Measurements from ENCODE around the gene STING1.
"Not testable (repeated sequence)": the region's sequence is repeated elsewhere in the genome, so short reads cannot be mapped to it uniquely, and the experiment has no call there.

DNA sequence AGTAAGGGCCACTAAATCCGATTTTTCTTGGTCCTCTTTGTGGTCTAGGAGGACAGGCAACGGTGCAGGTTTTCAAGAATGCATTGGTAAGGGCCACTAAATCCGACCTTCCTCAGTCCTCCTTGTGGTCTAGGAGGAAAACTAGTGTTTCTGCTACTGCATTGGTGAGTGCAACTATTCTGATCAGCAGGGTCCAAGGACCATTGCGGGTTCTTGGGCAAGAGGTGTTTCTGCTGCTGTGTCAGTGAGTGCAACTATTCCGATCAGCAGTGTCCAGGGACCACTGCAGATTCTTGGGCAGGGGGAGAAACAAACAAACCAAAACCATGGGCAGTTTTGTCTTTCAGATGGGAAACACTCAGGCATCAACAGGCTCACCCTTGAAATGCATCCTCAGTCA lies 22.2 kb upstream of the STING1 start:
- TF ChIP-seq, protein P1, sequence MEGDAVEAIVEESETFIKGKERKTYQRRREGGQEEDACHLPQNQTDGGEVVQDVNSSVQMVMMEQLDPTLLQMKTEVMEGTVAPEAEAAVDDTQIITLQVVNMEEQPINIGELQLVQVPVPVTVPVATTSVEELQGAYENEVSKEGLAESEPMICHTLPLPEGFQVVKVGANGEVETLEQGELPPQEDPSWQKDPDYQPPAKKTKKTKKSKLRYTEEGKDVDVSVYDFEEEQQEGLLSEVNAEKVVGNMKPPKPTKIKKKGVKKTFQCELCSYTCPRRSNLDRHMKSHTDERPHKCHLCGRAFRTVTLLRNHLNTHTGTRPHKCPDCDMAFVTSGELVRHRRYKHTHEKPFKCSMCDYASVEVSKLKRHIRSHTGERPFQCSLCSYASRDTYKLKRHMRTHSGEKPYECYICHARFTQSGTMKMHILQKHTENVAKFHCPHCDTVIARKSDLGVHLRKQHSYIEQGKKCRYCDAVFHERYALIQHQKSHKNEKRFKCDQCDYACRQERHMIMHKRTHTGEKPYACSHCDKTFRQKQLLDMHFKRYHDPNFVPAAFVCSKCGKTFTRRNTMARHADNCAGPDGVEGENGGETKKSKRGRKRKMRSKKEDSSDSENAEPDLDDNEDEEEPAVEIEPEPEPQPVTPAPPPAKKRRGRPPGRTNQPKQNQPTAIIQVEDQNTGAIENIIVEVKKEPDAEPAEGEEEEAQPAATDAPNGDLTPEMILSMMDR (IDR thresholded peaks at IDR 0.05): not testable (repeated sequence)
- not testable (repeated sequence) for TF ChIP-seq POLR2A (IDR thresholded peaks at IDR 0.05)

All from heart left ventricle (tissue), 13 donors.